Common myeloid progenitor, CD34-positive (primary cell): ENCODE measurements around the gene NTM.

Experiments used
- CTCF ChIA-PET: fragments of 350-600 bp; sonication (Branson Sonifier 250); formaldehyde crosslinking; loops from one replicate; lab custom pipeline; 2021; ENCODE audit warnings: antibody characterized with exemption; lab: Charles Lee
- POLR2A ChIA-PET: fragments of 350-600 bp; sonication (Branson Sonifier 250); formaldehyde crosslinking; loops from one replicate; lab custom pipeline; 2021; ENCODE audit warnings: antibody characterized with exemption; lab: Charles Lee
- DNase-seq, 3 donors: peaks; one replicate each; pipeline versions ENCODE4 v3.0.0 to v3.0.0-alpha.2; 2013
- H3K27ac ChIP-seq, 2 experiments: 1 replicate in 1 of 2; 2 replicates in 1 of 2; pipeline ENCODE4 v1.7.0; 2013; ENCODE audit warnings: inconsistent platforms in 2 of 2, low read length in 2 of 2, mild to moderate bottlenecking in 2 of 2, low read depth in 1 of 2, moderate library complexity in 1 of 2; ENCODE audit not compliant: severe bottlenecking in 2 of 2, insufficient read depth in 1 of 2, poor library complexity in 1 of 2
- H3K27me3 ChIP-seq, 5 experiments: replicated peaks in 2 of 5; 1 replicate in 3 of 5; 2 replicates in 2 of 5; pipeline versions ENCODE4 v1.6.1 to v1.7.0; 2013; ENCODE audit warnings: low read length in 4 of 5, mild to moderate bottlenecking in 2 of 5, moderate library complexity in 2 of 5, inconsistent platforms in 1 of 5; ENCODE audit not compliant: insufficient read depth in 5 of 5, control insufficient read depth in 4 of 5
- H3K36me3 ChIP-seq, 4 experiments: 1 replicate in 2 of 4; 2 replicates in 2 of 4; pipeline versions ENCODE4 v1.6.1 to v1.7.0; 2013; ENCODE audit warnings: low read length in 3 of 4, control low read depth in 1 of 4, mild to moderate bottlenecking in 1 of 4; ENCODE audit not compliant: control insufficient read depth in 4 of 4, insufficient read depth in 4 of 4
- H3K4me1 ChIP-seq, 4 experiments: 1 replicate in 3 of 4; 2 replicates in 1 of 4; pipeline versions ENCODE4 v1.6.1 to v1.7.1; 2013; ENCODE audit warnings: low read length in 3 of 4, mild to moderate bottlenecking in 3 of 4, control low read depth in 1 of 4, inconsistent platforms in 1 of 4, moderate library complexity in 1 of 4; ENCODE audit not compliant: control insufficient read depth in 4 of 4, insufficient read depth in 4 of 4; ENCODE audit errors: control extremely low read depth in 1 of 4
- H3K4me3 ChIP-seq, 7 experiments: 1 replicate in 4 of 7; 2 replicates in 3 of 7; pipeline versions ENCODE4 v1.5.1 to v1.7.0; 2013; ENCODE audit warnings: mild to moderate bottlenecking in 7 of 7, low read length in 6 of 7, moderate library complexity in 6 of 7, inconsistent platforms in 2 of 7, low read depth in 2 of 7, control low read depth in 1 of 7; ENCODE audit not compliant: insufficient read depth in 4 of 7, control insufficient read depth in 1 of 7; ENCODE audit errors: extremely low read depth in 1 of 7
- H3K9me3 ChIP-seq, 5 experiments: 1 replicate in 4 of 5; 2 replicates in 1 of 5; pipeline versions ENCODE4 v1.6.1 to v1.7.1; 2013; ENCODE audit warnings: low read length in 4 of 5, mild to moderate bottlenecking in 2 of 5, inconsistent platforms in 1 of 5, low read depth in 1 of 5, moderate library complexity in 1 of 5; ENCODE audit not compliant: control insufficient read depth in 4 of 5, insufficient read depth in 2 of 5; ENCODE audit errors: control extremely low read depth in 1 of 5
- WGBS: methylation state at CpG from one replicate; pipeline ENCODE4 v1.1.5; 2013; ENCODE audit not compliant: insufficient coverage; 5-methylcytosine and 5-hydroxymethylcytosine counted together

The NTM gene

GRCh38 chr11:131561501-131561900 is 191.1 kb downstream of the NTM start:
- ChIA-PET CTCF (no interaction called here), POLR2A (no interaction called here)
- H3K4me3 ChIP-seq, result no peak overlapping the region
- no peak for DNase-seq
- H3K9me3 ChIP-seq, result no peaks in the 10 kb centered on the region
- H3K27me3 ChIP-seq, result peaks cover 0 to 5% (median 0%) of the 10 kb centered on the region in 5 experiments
- no peaks in the 10 kb centered on the region for H3K4me1 ChIP-seq
- H3K36me3 ChIP-seq, result no peaks in the 10 kb centered on the region
- WGBS, result 63% methylated on average over 2 of the region's 4 CpGs
- H3K27ac ChIP-seq, result no peak overlapping the region

DNA sequence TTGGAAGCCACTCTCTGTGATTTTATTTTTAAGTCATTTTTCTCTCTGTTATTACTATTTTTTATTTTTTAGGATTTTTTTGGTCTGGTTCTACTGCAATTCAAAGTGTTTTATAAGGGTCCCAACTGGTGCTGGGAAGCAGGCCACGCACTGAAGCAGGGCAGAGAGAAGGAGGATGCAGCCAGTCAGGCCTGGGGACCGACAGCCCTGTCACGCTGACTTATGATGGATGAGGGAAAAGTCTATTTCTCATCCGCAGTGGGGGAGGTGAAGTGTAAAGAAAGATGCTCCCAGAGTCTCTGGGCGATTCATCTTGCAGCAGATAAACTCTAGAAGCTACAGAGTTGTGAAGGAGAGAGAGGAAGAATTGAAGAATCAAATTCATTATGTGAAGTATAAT is 191.6 kb downstream of the NTM start:
- no peaks in the 10 kb centered on the region for H3K4me1 ChIP-seq
- H3K27me3 ChIP-seq, result peaks cover 0 to 5% (median 3%) of the 10 kb centered on the region in 5 experiments
- no peaks in the 10 kb centered on the region for H3K9me3 ChIP-seq
- ChIA-PET CTCF (no interaction called here), POLR2A (no interaction called here)
- H3K36me3 ChIP-seq, result no peaks in the 10 kb centered on the region
- 91% methylated on average over 5 of the region's 5 CpGs for WGBS
- no peak overlapping the region for H3K4me3 ChIP-seq
- no peak for DNase-seq
- no peak overlapping the region for H3K27ac ChIP-seq

GRCh38 chr11:131568318-131568717 is 197.9 kb downstream of the NTM start:
- no CpG with 5 or more reads among the region's 1 CpG for WGBS
- Histone ChIP-seq H3K27me3 (peaks cover 0 to 24% (median 0%) of the 10 kb centered on the region in 5 experiments), H3K4me3 (no peak overlapping the region), H3K4me1 (no peaks in the 10 kb centered on the region), H3K9me3 (no peaks in the 10 kb centered on the region), H3K36me3 (no peaks in the 10 kb centered on the region), H3K27ac (no peak overlapping the region)
- DNase-seq, result no peak
- ChIA-PET CTCF (no interaction called here), POLR2A (no interaction called here)

DNA sequence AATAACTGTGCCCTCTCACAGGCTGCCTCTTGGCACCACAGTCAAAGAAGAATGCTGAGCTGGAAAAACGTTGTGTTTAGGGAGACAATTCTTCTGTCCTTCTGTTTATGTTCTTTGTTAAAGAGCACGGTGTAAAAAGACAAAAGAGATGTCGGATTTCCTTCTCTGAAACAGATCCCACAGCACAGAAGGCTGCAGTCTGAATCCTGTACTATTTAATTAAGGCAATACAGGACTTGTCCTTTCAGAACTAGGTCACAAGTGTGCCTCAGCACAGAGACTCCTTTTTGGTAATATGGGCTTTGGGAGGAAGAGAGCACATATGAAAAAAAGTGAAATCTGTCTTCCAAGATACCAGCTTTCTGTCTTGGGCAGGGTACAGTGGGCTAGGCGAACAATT is 201.2 kb downstream of the NTM start:
- Histone ChIP-seq H3K4me3 (no peak overlapping the region), H3K9me3 (no peaks in the 10 kb centered on the region), H3K27ac (no peak overlapping the region), H3K36me3 (no peaks in the 10 kb centered on the region), H3K27me3 (peaks cover under 1 to 34% (median 12%) of the 10 kb centered on the region in 5 experiments), H3K4me1 (no peaks in the 10 kb centered on the region)
- ChIA-PET POLR2A (no interaction called here), CTCF (interaction anchor here (0.6 to 2.5 kb wide), 2 partner anchors 71 to 103 kb away, joined by 3 to 9 read pairs; no protein-coding TSS in a partner anchor)
- 67% methylated on average over 4 of the region's 4 CpGs for WGBS
- no peak for DNase-seq

DNA sequence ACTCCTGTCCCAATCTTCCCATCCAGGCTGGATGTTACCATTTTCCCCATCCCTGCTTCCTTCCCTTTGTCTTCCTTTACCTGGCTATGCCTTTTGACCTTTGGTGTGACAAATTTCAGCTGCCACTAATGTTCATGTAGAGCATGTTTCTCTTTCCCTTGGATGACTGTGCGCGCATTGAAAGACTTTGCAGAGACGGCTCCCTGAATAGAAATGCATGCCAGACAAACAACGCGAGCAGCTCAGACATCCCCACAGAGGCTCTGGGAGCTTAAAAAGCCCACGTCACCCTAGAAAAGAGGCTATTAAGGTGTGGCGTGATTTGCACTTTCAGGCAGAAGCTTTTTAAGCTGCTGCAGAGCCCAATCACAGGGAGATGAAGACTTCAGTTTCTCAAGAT is 202.0 kb downstream of the NTM start:
- no peaks in the 10 kb centered on the region for H3K36me3 ChIP-seq
- DNase-seq, result no peak
- WGBS, result 97% methylated on average over 5 of the region's 7 CpGs
- no peaks in the 10 kb centered on the region for H3K4me1 ChIP-seq
- H3K27ac ChIP-seq, result no peak overlapping the region
- POLR2A ChIA-PET, result no interaction called here
- peaks cover 5 to 38% (median 12%) of the 10 kb centered on the region in 5 experiments for H3K27me3 ChIP-seq
- CTCF ChIA-PET, result no interaction called here
- no peaks in the 10 kb centered on the region for H3K9me3 ChIP-seq
- no peak overlapping the region for H3K4me3 ChIP-seq

- ChIA-PET POLR2A (no interaction called here), CTCF (interaction anchor here (0.6 to 13.6 kb wide), 10 partner anchors 10 to 515 kb away, joined by 3 to 136 read pairs (median 6); no protein-coding TSS in a partner anchor)
- DNase-seq, result peak; percentile 52 to 71 (median 56)
- Histone ChIP-seq H3K4me3 (no peak overlapping the region), H3K4me1 (no peaks in the 10 kb centered on the region), H3K27me3 (peaks cover 9 to 35% (median 12%) of the 10 kb centered on the region in 5 experiments), H3K36me3 (no peaks in the 10 kb centered on the region), H3K27ac (no peak overlapping the region), H3K9me3 (no peaks in the 10 kb centered on the region)
- 65% methylated on average over 4 of the region's 7 CpGs for WGBS
Measured at GRCh38 chr11:131579932-131580387, 209.5 kb downstream of the NTM start.

GRCh38 chr11:131580476-131580875 is 210.1 kb downstream of the NTM start:
- H3K27me3 ChIP-seq, result peaks cover 9 to 33% (median 12%) of the 10 kb centered on the region in 5 experiments
- DNase-seq, result no peak
- 93% methylated on average over 4 of the region's 4 CpGs for WGBS
- CTCF ChIA-PET, result interaction anchor here (0.6 to 13.6 kb wide), 10 partner anchors 11 to 516 kb away, joined by 3 to 136 read pairs (median 6); no protein-coding TSS in a partner anchor
- H3K4me1 ChIP-seq, result peaks cover 0 to 2% (median 0%) of the 10 kb centered on the region in 4 experiments
- no peak overlapping the region for H3K4me3 ChIP-seq
- no peak overlapping the region for H3K27ac ChIP-seq
- no peaks in the 10 kb centered on the region for H3K36me3 ChIP-seq
- no peaks in the 10 kb centered on the region for H3K9me3 ChIP-seq
- POLR2A ChIA-PET, result no interaction called here
